Lung (tissue), 12 donors: ENCODE measurements around the gene FGF14. TPM values are rescaled to one million over a fixed set of nuclear protein-coding genes. Genes with fewer than 3 reads are reported as not detected.

ENCODE experiments used
- ATAC-seq: fragments of 200-7000 bp; cut with Tn5 transposase; one replicate; pipeline ENCODE4 v1.9.1; 2020; ENCODE audit warnings: moderate number of reproducible peaks; ENCODE audit not compliant: insufficient read depth, low FRiP score
- DNase-seq, 3 donors: peaks; one replicate each; pipeline ENCODE4 v3.0.0-alpha.2; 2013 to 2017
- H3K27ac ChIP-seq, 2 donors: one replicate each; pipeline ENCODE4 v1.5.1; 2013; ENCODE audit warnings: mild to moderate bottlenecking in 2 of 2, moderate library complexity in 2 of 2, control low read depth in 1 of 2, inconsistent platforms in 1 of 2, low read depth in 1 of 2, low read length in 1 of 2
- H3K27me3 ChIP-seq, 3 donors: one replicate each; pipeline ENCODE4 v1.5.1; 2013; ENCODE audit warnings: low read length in 2 of 3; ENCODE audit not compliant: control insufficient read depth in 3 of 3, insufficient read depth in 3 of 3
- H3K36me3 ChIP-seq, 4 donors: one replicate each; pipeline ENCODE4 v1.5.1; 2013; ENCODE audit warnings: low read length in 4 of 4, mild to moderate bottlenecking in 1 of 4, moderate library complexity in 1 of 4; ENCODE audit not compliant: control insufficient read depth in 4 of 4, insufficient read depth in 4 of 4
- H3K4me1 ChIP-seq, 5 donors: one replicate each; pipeline ENCODE4 v1.5.1; 2013; ENCODE audit warnings: low read length in 5 of 5, mild to moderate bottlenecking in 2 of 5, moderate library complexity in 1 of 5; ENCODE audit not compliant: control insufficient read depth in 5 of 5, insufficient read depth in 5 of 5
- H3K4me3 ChIP-seq: one replicate; pipeline ENCODE4 v1.5.1; 2013; ENCODE audit warnings: mild to moderate bottlenecking, control low read depth, moderate library complexity
- H3K9ac ChIP-seq, 2 donors: one replicate each; pipeline ENCODE4 v1.5.1; 2013; ENCODE audit warnings: low read length in 2 of 2, control low read depth in 1 of 2; ENCODE audit not compliant: insufficient read depth in 1 of 2
- H3K9me3 ChIP-seq, 4 donors: one replicate each; pipeline ENCODE4 v1.5.1; 2013; ENCODE audit warnings: low read length in 3 of 4, mild to moderate bottlenecking in 1 of 4, moderate library complexity in 1 of 4; ENCODE audit not compliant: control insufficient read depth in 4 of 4, insufficient read depth in 3 of 4
- WGBS, 2 donors: extraction: QIAGEN DNeasy Blood & Tissue Kit; methylation state at CpG; one replicate each; pipeline ENCODE4 v1.1.7; 2013; 5-methylcytosine and 5-hydroxymethylcytosine counted together
- polyA plus RNA-seq, 2 donors: library from polyadenylated mRNA; stranded (reverse); fragments of 200-250 nt; gene quantifications; one replicate each; pipeline ENCODE4 v1.2.1, GENCODE V29; 2013
- total RNA-seq, 2 donors: library from RNA; depleted of rRNA in 1 of 2; stranded (reverse); fragments of >200 nt in 1 of 2; gene quantifications; one replicate each; pipeline ENCODE4 v1.2.1, GENCODE V29; 2014 to 2021
- TF ChIP-seq, protein P1 (sequence below): IDR thresholded peaks from 2 replicates; pipeline ENCODE4 v1.5.1; 2012; ENCODE audit warnings: mild to moderate bottlenecking; ENCODE audit errors: control extremely low read depth, extremely low read depth
- donor health status: control.
- donor health status: control.
- donor health status: Bipolar disorder and iron deficiency.
- donor health status: healthy.
- donor health status: DM: yes; HTN: yes; CAD: no.

FGF14 gene
- total and polyA plus RNA-seq, 4 donors: 0.59 to 12.9 (median 2.3) TPM

DNA sequence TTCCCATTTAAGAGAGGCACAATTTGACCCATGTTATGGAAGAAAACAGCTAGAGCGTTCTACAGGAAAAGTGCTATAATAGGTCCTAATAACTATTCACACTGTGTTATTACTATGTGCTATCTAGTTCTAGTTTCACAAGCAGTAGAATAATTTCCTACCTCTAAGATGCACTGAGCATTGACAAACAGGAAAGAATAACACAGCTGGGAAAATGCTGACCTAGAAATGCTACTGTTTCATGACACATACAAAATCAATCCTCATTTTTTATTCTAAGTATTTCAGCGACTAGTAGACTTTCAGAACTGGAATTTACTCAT is 689.9 kb downstream of the FGF14 start:
- TF ChIP-seq, protein P1, sequence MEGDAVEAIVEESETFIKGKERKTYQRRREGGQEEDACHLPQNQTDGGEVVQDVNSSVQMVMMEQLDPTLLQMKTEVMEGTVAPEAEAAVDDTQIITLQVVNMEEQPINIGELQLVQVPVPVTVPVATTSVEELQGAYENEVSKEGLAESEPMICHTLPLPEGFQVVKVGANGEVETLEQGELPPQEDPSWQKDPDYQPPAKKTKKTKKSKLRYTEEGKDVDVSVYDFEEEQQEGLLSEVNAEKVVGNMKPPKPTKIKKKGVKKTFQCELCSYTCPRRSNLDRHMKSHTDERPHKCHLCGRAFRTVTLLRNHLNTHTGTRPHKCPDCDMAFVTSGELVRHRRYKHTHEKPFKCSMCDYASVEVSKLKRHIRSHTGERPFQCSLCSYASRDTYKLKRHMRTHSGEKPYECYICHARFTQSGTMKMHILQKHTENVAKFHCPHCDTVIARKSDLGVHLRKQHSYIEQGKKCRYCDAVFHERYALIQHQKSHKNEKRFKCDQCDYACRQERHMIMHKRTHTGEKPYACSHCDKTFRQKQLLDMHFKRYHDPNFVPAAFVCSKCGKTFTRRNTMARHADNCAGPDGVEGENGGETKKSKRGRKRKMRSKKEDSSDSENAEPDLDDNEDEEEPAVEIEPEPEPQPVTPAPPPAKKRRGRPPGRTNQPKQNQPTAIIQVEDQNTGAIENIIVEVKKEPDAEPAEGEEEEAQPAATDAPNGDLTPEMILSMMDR: no peak
- Histone ChIP-seq H3K36me3 (no peaks in the 10 kb centered on the region), H3K4me3 (no peak overlapping the region), H3K4me1 (no peaks in the 10 kb centered on the region), H3K27ac (no peak overlapping the region), H3K27me3 (no peaks in the 10 kb centered on the region), H3K9ac (no peak overlapping the region), H3K9me3 (no peaks in the 10 kb centered on the region)
- WGBS, 2 donors: 75 to 85% methylated on average over 2 of the region's 2 CpGs
- DNase-seq (no peak), ATAC-seq (no peak)

DNA sequence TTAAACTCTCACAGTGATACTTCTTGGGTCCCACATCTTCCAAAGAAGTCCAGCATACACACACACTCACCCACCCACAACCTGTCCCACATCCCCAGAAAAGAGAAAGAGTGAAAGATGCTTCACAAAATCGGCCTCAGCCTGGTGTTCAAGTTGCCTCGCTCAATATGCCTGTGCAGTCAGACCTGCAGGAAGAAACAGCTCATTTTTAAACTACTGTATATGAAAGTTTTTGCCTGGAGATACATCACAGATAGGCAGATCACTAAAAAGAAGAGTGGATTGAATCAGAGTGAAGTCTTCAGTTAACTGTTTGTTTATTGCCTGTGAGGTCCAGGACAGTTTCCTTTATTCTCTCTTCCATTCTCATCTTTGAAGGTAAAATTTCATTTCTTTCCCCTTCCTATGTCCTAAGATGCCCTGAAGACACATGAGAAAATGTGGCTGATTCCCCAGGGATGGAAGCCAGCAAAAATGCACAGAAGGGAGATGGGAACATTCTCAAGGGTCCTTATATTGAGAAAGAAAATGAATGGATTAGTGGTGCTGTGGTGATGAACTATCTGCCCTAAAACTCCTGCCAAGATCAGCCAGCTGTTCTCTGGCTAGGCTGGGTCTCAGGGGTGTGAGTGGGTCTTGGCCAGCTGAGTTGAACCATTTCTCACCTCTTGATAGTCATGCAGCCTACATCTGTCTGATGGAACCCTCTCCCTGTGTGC is 690.4 kb downstream of the FGF14 start:
- no peaks in the 10 kb centered on the region for H3K36me3 ChIP-seq
- TF ChIP-seq, protein P1: no peak
- no peak overlapping the region for H3K27ac ChIP-seq
- no peaks in the 10 kb centered on the region for H3K4me1 ChIP-seq
- no peak for ATAC-seq
- no peak for DNase-seq
- 80 to 90% methylated on average over 2 of the region's 2 CpGs for WGBS, 2 donors
- H3K9me3 ChIP-seq: no peaks in the 10 kb centered on the region
- no peaks in the 10 kb centered on the region for H3K27me3 ChIP-seq
- H3K9ac ChIP-seq: no peak overlapping the region
- H3K4me3 ChIP-seq: no peak overlapping the region

DNA sequence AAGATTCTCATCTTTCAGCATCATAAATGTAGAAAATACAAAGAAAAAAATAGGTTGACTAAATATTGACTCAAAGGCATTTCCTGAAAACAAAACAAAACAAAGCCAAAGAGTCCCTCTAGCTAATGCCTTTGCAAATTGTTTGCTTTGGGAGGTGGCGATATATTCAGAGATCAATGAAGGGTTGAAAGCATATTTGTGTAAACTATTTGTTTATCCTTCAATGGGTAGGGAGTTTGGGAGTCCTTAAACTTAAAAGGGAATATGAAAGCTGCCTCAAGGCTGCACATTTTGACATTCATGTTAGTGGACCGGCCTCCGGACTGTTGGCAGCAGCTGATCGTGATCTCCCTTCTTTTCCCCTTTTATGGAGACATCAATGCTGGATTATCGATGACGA is 691.9 kb downstream of the FGF14 start:
- Histone ChIP-seq H3K36me3 (no peaks in the 10 kb centered on the region), H3K9ac (no peak overlapping the region), H3K4me1 (no peaks in the 10 kb centered on the region), H3K27ac (no peak overlapping the region), H3K27me3 (no peaks in the 10 kb centered on the region), H3K9me3 (no peaks in the 10 kb centered on the region), H3K4me3 (no peak overlapping the region)
- no peak for ATAC-seq
- TF ChIP-seq, protein P1: no peak
- WGBS, 2 donors: 85 to 92% methylated on average over 6 of the region's 6 CpGs
- DNase-seq: no peak

DNA sequence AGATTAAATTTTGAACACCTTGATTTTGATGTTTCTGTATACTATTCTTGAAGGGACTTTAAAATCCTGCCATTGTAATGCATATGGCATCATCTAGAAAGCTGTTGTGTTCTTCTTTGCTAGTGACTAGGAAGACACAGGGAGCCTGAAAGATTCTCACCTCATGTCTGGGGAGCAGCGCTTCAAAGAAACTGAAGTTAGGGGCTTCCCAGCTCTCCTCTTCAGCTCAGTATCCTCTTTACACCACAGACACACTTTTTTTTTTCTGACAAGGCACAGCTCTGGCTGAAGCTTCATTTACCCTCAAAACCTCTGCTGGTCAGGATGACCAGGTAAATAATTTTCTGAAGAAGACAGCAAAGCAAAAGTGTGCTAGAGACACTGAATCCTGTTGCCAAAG is 693.7 kb downstream of the FGF14 start:
- ATAC-seq: no peak
- DNase-seq: no peak
- Histone ChIP-seq H3K4me1 (no peaks in the 10 kb centered on the region), H3K9me3 (peaks cover 0 to 2% (median 0%) of the 10 kb centered on the region in 4 donors), H3K9ac (no peak overlapping the region), H3K36me3 (no peaks in the 10 kb centered on the region), H3K27me3 (no peaks in the 10 kb centered on the region), H3K4me3 (no peak overlapping the region), H3K27ac (no peak overlapping the region)
- TF ChIP-seq, protein P1: no peak
- WGBS, 2 donors: 80 to 91% methylated on average over 1 of the region's 1 CpG
